Muscle layer of colon (tissue), 2 donors: ENCODE results near the gene PNKP.

Source experiments
- H3K27ac ChIP-seq: one replicate; pipeline ENCODE4 v1.7.0; 2013; ENCODE audit warnings: low read depth, mild to moderate bottlenecking, low read length, moderate library complexity
- H3K27me3 ChIP-seq, 2 donors: one replicate each; pipeline ENCODE4 v1.7.0; 2013; ENCODE audit warnings: low read length in 2 of 2, mild to moderate bottlenecking in 2 of 2; ENCODE audit not compliant: insufficient read depth in 2 of 2, control insufficient read depth in 1 of 2
- H3K36me3 ChIP-seq: one replicate; pipeline ENCODE4 v1.7.0; 2013; ENCODE audit warnings: mild to moderate bottlenecking, low read length; ENCODE audit not compliant: insufficient read depth
- H3K4me1 ChIP-seq: one replicate; pipeline ENCODE4 v1.7.0; 2013; ENCODE audit warnings: mild to moderate bottlenecking, low read length; ENCODE audit not compliant: insufficient read depth
- H3K4me3 ChIP-seq, 2 donors: one replicate each; pipeline ENCODE4 v1.7.0; 2013; ENCODE audit warnings: low read length in 2 of 2, low read depth in 1 of 2, mild to moderate bottlenecking in 1 of 2, moderate library complexity in 1 of 2
- H3K9ac ChIP-seq: one replicate; pipeline ENCODE4 v1.7.0; 2013; ENCODE audit warnings: low read length
- H3K9me3 ChIP-seq: one replicate; pipeline ENCODE4 v1.7.0; 2013; ENCODE audit warnings: mild to moderate bottlenecking, low read length
- donor health status: abdominal sarcoma.
- donor health status: Adenocarcinoma of cecum.

The PNKP gene

DNA sequence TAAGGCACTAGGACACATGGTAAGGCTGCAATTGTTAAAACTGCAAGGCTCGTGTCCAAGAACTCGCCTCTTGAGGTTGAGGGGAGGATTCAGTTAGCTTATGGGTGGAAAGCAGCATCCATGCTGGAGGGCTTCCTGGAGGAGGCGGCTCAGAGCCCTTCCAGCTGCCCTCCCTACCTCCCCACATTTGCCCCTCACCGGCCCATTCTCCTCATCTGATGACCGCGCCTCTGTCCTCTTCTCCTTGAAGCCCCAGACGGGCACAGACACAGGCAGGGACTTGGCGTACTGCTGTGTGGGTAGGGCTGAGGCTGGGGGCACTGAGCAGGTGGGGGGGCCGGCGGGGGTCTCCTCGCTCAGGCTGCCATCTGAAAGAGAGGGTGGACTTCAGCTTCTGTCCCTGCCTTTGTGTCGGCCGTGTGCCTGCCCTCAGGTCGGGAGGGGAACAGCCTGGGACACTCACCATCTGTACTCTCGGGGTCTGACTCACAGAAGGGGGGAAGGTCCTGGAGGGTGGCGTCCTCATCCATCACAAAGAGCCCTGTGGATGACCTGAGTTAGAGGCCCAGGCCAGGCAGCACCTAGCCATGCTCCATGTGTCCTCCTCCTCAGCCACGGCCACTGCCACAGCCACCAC, 4.1 kb upstream of the PNKP start:
- peaks cover 21% of the 10 kb centered on the region for H3K36me3 ChIP-seq
- H3K9me3 ChIP-seq: no peaks in the 10 kb centered on the region
- H3K27me3 ChIP-seq: no peaks in the 10 kb centered on the region
- no peak overlapping the region for H3K27ac ChIP-seq
- H3K4me3 ChIP-seq: no peak overlapping the region
- H3K4me1 ChIP-seq: peaks cover 31% of the 10 kb centered on the region
- H3K9ac ChIP-seq: no peak overlapping the region

DNA sequence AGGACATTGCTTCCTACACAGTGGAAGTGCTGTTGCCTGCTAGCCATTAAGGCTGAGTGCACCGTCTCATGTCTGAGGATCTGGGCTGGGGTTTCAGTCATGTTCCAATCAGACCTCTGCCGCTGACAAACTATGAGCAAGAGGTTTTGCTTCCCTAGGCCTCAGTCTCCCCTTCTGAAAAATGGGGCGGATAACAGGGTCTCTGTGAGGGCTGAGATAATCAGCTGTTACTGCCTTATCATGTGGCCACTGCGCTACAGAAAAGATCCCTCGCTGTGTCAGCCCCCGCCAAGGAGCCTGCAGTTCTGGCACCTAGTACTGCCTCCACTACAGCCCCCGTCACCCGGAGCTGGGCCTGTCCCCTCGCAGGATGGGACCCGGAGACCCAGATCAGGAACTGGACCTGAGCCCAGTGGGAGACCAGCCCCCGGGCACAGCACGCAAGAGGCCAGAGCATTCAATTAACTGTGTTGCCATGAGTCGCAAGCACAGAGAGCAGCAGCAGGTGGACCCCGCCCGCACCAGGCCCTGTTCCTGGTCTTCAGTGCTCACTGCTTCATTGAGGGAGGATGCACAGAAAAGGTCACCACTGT, 3.0 kb upstream of the PNKP start:
- Histone ChIP-seq H3K9me3 (no peaks in the 10 kb centered on the region), H3K36me3 (peaks cover 21% of the 10 kb centered on the region), H3K27me3 (no peaks in the 10 kb centered on the region), H3K4me3 (peak overlapping the region; percentile 49 to 68), H3K27ac (peak overlapping the region; percentile 90), H3K4me1 (peaks cover 38% of the 10 kb centered on the region), H3K9ac (peak overlapping the region; percentile 68)

DNA sequence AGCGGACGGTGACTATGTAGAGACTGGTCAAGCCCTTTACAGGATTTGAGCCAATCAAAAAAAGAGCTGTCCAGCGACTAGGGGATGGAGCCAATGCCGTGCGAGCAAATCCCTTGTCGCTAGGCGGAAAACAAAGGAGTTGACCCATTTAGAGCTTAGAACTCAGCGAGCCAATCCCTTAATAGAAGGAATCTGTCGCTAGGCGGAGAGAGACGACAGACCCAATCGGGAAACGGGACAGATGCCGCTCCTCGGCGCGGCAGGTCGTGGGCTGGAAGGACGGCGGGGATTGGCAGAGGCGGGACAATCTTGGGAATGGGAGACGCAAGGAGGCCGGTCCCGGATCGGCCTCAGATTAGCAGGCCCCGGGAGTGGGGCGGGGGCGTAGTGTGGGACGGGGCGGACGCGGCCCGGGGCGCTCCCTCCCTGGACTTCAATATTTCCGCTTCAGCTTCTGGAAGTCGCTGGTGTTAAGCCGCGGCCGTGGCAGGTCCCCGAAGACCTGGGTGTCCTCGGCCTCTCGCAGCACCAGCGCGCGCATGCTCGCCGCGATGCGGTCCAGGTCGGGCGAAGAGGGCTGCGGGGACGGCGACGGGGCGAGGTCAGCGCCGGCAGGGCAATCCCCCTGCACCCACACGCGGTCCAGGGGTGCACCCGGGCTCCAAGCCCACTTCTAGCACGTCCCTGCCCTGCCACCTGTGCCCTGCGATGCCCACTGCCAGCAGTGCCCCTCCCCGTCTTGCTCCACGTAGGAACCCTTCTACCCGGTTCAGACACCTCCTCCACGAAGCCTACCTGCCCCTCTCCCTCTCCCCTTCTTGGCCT, 2.3 kb upstream of the PNKP start:
- H3K27ac ChIP-seq: peak overlapping the region; percentile 92
- no peaks in the 10 kb centered on the region for H3K9me3 ChIP-seq
- H3K9ac ChIP-seq: peak overlapping the region; percentile 68
- H3K4me1 ChIP-seq: peaks cover 42% of the 10 kb centered on the region
- peak overlapping the region; percentile 49 to 68 for H3K4me3 ChIP-seq
- H3K36me3 ChIP-seq: peaks cover 23% of the 10 kb centered on the region
- no peaks in the 10 kb centered on the region for H3K27me3 ChIP-seq

DNA sequence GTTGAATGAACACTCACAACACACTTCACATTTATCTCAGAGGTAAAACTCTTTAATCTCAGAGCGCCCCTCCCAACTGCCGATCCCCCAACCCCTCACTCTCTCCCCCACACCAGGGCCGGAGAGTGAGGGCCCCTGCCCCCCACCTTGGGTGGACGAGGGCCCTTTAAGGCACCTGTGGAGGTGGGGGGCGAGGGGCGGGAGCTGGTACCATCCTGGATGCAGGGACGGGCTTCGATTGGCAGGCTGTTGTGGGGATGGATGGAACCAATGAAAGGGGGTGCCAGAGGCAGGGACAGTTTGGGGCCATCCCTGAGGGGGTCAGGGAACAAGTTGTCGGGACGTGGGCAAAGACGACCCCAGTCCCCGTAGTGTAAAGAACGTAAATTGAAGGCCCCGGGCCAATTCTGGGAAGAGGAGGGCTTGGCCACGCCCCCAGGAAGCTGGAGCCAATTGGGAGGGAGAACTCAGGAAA, 1.7 kb upstream of the PNKP start:
- Histone ChIP-seq H3K27me3 (no peaks in the 10 kb centered on the region), H3K4me3 (peak overlapping the region; percentile 25 to 61), H3K9me3 (no peaks in the 10 kb centered on the region), H3K27ac (peak overlapping the region; percentile 92), H3K36me3 (peaks cover 26% of the 10 kb centered on the region), H3K4me1 (peaks cover 42% of the 10 kb centered on the region), H3K9ac (peak overlapping the region; percentile 68)

DNA sequence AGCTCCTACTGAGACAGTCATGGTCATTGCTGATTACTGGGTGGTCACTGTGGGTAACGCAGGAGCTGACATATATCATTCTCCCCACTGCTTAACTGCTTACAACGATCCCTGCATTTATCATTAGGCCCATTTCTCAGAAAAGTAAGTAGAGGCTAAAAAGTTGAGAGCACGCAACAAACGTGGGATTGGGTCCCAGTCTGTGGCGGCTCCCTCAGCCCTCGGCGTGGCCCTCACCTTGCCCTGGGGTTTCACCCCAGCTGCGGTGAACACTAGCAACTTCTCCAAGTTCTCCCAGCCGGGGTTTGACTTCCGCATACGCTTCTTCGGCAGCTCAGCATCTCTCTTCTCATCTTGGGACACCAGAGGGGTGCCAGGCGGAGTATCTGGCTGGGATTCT, 2.5 kb downstream of the PNKP start:
- H3K4me1 ChIP-seq: peaks cover 32% of the 10 kb centered on the region
- no peaks in the 10 kb centered on the region for H3K27me3 ChIP-seq
- H3K9ac ChIP-seq: no peak overlapping the region
- H3K9me3 ChIP-seq: no peaks in the 10 kb centered on the region
- H3K4me3 ChIP-seq: no peak overlapping the region
- peaks cover 19% of the 10 kb centered on the region for H3K36me3 ChIP-seq
- H3K27ac ChIP-seq: no peak overlapping the region

DNA sequence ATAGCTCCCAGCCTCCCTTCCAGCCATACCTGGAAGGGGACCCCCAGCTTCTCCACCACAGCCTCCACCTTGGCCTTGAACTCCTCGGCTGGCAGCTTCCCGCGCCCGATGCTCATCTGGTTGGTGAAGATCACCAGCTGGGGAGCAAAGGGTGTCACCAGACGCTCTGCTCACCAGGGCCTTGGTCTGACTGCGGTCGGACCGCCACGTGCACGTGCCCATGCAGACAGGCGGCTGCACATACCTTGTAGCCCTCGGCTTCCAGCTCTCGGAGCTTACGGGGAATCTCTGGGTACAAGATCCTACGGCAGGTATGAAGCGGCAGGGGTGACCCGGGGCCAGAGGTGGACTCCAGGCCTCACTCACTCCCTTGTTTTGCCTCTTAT, 3.4 kb downstream of the PNKP start:
- peaks cover 30% of the 10 kb centered on the region for H3K4me1 ChIP-seq
- H3K9ac ChIP-seq: no peak overlapping the region
- H3K9me3 ChIP-seq: no peaks in the 10 kb centered on the region
- H3K27me3 ChIP-seq: no peaks in the 10 kb centered on the region
- H3K4me3 ChIP-seq: no peak overlapping the region
- H3K27ac ChIP-seq: no peak overlapping the region
- H3K36me3 ChIP-seq: peaks cover 19% of the 10 kb centered on the region

DNA sequence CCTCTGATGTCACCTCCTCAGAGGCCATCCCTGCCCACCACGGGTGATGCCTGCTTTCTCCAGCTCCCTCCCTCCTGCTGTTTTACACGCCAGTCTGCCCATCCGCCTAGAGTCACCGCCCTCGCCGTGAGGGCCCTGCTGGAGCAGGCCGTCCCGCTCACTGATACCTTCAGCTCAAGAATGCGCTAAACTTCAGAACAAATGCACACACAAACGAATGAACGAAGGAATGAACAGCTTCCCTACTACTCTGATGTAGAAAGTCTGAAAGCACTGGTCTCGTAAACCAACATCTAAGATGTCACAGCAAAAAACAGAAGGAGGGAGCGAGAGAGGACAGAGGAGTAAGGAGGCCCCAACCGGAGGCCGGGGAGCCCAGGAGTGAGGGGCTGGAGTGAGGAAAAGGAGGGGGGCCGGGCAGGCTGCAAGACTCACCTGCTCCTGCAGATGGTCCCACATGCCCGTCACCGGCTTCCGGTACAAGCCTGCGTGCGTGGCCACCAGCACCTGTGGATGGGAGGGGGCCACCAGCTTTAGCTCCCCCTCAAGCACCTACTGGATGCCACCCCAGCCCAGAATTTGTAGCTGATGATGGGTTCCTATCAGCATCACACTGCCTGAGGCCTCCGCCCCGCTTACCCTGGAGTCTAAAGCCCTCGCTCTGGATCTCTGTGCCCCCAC, 4.0 kb downstream of the PNKP start:
- no peaks in the 10 kb centered on the region for H3K27me3 ChIP-seq
- H3K9me3 ChIP-seq: no peaks in the 10 kb centered on the region
- no peak overlapping the region for H3K4me3 ChIP-seq
- peaks cover 24% of the 10 kb centered on the region for H3K4me1 ChIP-seq
- H3K9ac ChIP-seq: no peak overlapping the region
- H3K36me3 ChIP-seq: peaks cover 19% of the 10 kb centered on the region
- no peak overlapping the region for H3K27ac ChIP-seq

DNA sequence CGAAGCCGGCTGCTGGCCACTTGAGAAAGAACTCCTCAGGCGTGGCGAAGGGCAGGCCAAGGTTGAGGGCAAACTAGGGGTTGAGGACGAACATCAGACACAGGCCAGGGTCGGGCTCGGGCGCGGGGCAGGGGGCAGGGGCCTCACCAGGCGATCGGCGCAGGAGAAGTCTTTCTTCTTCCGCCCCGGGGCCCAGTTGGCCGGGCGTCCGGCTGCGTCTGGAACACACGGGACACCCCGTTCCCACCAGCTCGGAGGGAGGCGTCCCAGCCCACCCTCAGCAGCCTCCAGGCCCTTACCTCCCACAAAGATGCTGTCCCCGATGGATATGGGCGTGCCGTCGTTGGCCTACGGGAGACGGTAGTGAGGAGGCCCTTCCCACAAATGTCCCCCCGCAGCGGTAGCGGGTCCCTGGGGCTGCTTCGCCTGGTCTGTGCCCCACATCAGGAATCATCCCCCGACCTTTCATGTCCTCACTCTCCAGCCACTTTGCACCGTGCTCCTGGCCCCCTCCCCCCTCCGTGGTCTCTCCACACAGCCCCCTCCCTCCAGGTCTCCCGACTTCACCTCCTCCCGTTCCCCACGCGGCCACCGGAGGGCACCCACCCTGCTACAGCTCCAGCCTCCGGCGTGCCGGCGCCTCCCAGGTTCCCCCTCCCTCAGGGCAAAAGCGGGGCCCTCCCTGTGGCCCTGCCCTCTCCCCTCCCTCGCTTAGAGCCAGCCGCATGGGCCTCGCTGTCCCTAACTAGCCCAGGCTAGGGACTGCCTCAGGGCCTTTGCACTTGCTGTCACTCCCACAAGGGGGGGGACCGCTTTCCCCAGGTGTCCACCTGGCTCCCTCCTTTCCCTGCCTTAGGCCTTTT, 4.8 kb downstream of the PNKP start:
- Histone ChIP-seq H3K36me3 (peaks cover 22% of the 10 kb centered on the region), H3K4me3 (no peak overlapping the region), H3K9ac (no peak overlapping the region), H3K9me3 (no peaks in the 10 kb centered on the region), H3K27ac (no peak overlapping the region), H3K27me3 (no peaks in the 10 kb centered on the region), H3K4me1 (peaks cover 21% of the 10 kb centered on the region)

DNA sequence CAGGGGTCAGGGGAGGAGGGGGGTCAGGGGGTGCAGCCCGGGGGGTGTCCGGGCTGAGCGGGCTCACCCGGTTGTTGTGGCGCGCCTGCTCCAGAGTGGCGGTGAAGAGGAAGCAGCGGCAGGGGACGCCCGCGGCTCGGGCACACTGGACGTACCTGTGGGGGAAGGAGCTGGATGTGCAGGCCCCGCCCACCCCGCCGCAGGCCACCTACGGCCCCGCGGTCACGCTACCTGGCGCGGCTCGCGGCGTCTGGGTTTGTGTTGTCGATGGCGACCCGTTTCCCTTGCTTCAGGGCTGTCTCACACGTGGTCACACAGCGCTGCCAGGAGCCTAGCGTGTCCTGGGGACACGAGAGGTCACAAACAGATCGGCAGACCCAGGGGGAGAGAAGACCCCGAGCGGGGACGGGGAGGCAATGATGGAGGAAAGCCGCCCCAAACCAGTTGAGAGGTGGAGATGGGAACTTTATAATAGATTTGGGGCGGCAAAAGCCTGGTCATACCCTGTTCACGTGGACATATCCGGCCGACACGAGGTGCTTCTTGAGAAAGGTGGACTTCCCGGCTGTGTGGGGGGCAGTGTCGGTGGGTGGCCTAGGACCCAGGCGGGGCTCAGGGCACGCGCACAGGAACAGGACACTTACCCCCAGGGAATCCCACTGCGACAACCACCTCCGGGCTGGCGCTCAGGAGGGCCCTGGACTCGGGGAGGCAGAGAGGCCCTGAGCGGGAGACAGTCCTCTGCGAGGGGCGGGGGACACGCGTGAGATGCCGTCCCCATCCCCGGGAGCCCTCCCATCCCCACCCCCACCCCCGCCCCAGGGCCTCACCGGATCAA, 5.6 kb downstream of the PNKP start:
- Histone ChIP-seq H3K4me1 (peaks cover 20% of the 10 kb centered on the region), H3K9me3 (no peaks in the 10 kb centered on the region), H3K4me3 (no peak overlapping the region), H3K9ac (no peak overlapping the region), H3K27ac (no peak overlapping the region), H3K36me3 (peaks cover 26% of the 10 kb centered on the region), H3K27me3 (no peaks in the 10 kb centered on the region)

DNA sequence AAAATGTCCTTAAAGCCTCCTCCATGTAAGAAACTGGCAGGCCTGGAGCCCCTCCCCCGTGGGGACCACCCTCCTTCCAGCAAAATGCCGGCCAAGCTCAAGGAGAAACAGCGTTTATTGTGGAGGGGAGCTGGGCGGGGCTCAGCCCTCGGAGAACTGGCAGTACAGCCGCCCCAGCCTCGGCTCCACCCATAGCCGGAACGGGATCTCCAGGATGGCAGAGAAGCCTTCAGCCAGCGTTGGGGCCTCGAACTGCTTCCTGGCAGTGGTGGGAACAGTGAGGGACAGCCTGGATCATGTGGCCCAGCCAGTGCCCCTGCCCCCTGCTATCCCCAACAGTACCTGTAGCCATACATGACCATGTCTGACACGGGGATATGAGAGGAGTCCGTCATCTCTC, 6.3 kb downstream of the PNKP start:
- Histone ChIP-seq H3K9ac (no peak overlapping the region), H3K9me3 (no peaks in the 10 kb centered on the region), H3K4me1 (peaks cover 14% of the 10 kb centered on the region), H3K27me3 (no peaks in the 10 kb centered on the region), H3K4me3 (no peak overlapping the region), H3K36me3 (peaks cover 26% of the 10 kb centered on the region), H3K27ac (peak overlapping the region; percentile 42)
